AG10803 (cell line): Measurements from ENCODE around the gene TCF21.

Experiments
- DNase-seq: peaks from one replicate; pipeline ENCODE4 v3.0.0; 2010; ENCODE audit warnings: low read depth
- H3K4me3 ChIP-seq: 2 replicates; pipeline ENCODE4 v1.5.1; 2011; ENCODE audit warnings: mild to moderate bottlenecking, low read length, control low read depth
- TF ChIP-seq, protein P1 (sequence below): conservative IDR thresholded peaks from 2 replicates; pipeline ENCODE4 v1.5.1; 2011; ENCODE audit warnings: mild to moderate bottlenecking, low read length, control low read depth, inconsistent platforms

Gene TCF21

DNA sequence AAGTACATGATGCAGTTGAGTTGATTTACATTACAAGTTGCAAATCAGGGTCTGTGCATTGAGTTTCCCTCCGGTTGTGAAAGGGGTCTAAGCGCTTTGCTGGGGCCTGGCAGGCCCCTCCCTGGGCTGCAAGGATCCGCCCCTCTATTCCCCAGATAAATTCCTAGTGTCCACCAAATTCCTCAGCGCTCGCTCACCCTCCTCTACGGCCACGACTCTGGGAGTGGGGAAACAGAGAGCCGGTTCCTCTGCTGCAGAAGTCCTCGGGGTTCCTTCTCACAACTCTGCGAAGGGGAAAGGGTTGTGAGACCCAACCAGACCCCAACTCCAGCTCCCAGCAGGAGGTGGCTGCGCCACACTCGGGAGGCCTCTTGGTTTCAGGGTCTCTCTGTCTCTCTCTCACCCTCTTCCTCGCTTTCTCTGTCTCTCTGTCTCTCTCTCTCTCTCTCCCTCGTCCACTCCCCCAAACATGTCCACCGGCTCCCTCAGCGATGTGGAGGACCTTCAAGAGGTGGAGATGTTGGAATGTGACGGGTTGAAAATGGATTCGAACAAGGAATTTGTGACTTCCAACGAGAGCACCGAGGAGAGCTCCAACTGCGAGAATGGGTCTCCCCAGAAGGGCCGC lies at the start of gene TCF21:
Gene TCF21, plus strand, starts transcription at position 185 of the 628 bp plus-strand sequence. Its CDS starts 285 bp downstream, at position 470.
- DNase-seq = peak; percentile 53
- H3K4me3 ChIP-seq = peak within 1 kb of the TSS; percentile 68
- TF ChIP-seq, protein P1, sequence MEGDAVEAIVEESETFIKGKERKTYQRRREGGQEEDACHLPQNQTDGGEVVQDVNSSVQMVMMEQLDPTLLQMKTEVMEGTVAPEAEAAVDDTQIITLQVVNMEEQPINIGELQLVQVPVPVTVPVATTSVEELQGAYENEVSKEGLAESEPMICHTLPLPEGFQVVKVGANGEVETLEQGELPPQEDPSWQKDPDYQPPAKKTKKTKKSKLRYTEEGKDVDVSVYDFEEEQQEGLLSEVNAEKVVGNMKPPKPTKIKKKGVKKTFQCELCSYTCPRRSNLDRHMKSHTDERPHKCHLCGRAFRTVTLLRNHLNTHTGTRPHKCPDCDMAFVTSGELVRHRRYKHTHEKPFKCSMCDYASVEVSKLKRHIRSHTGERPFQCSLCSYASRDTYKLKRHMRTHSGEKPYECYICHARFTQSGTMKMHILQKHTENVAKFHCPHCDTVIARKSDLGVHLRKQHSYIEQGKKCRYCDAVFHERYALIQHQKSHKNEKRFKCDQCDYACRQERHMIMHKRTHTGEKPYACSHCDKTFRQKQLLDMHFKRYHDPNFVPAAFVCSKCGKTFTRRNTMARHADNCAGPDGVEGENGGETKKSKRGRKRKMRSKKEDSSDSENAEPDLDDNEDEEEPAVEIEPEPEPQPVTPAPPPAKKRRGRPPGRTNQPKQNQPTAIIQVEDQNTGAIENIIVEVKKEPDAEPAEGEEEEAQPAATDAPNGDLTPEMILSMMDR = no peak

GRCh38 chr6:133841176-133841575 lies 47.7 kb upstream of the TCF21 start:
- H3K4me3 ChIP-seq = no peak overlapping the region
- TF ChIP-seq, protein P1 = no peak
- no peak for DNase-seq

- DNase-seq = no peak
- H3K4me3 ChIP-seq = no peak overlapping the region
- TF ChIP-seq, protein P1 = no peak
Measured at GRCh38 chr6:133843098-133843497, 45.8 kb upstream of the TCF21 start.

GRCh38 chr6:133844709-133845108 lies 44.2 kb upstream of the TCF21 start:
- no peak overlapping the region for H3K4me3 ChIP-seq
- TF ChIP-seq, protein P1 = no peak
- DNase-seq = no peak

GRCh38 chr6:133854041-133854363 lies 34.9 kb upstream of the TCF21 start:
- H3K4me3 ChIP-seq = no peak overlapping the region
- TF ChIP-seq, protein P1 = no peak
- no peak for DNase-seq

DNA sequence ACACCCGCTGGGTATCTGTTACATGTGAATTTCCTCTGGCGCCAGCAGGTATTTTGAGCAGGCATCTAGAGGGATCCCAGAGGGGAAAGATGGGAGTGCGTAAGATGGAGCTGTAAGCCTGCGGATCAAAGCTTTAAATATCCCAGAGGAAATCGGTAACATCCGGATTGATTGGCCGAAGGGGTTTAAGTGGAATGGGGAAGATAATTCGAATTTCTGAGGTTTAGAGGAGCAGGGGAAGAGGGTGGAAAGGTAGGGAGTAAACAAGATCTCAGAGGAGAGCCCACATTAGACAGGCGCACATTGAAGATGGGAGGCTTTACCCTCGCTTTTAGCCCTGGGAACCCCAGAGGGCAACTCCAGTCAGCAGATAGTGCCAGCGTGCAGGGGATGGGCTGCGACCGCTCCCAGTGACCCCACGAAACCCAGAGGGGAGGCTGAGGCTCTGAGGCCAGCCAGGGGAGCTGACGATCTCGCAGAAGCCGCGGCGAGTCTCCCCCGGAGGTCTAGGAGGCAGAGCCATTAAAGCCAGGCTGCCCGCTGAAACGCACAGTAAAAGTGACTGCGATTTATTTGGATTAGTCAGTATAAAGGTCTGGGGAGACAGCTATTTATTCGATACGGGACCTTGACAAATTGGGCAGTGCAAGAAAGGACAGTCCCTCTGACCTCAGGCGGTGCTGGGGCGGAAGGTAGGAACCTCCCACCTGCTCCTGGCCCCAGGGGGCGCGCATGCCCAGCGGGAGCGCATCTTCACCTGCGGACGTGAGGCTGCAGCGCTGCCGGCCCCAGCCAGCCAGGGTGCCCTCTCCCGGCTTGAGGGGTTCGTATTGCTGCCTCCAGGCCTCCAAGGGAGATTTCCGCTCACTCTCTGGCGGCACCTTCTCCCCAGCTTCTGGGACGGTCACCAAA lies 34.3 kb upstream of the TCF21 start:
- TF ChIP-seq, protein P1 = no peak; the same call in 1 of the 2 replicates
- DNase-seq = no peak
- peak overlapping the region; percentile 29 for H3K4me3 ChIP-seq
